OCI-M2 (cell line): ENCODE data around the gene MEGF6.
"Not testable (repeated sequence)": the region's sequence is repeated elsewhere in the genome, so short reads cannot be mapped to it uniquely, and the experiment has no call there.

Experiments
- DNase-seq: peaks from one replicate; lab custom pipeline; 2025; ENCODE audit not compliant: unreplicated experiment; lab: John Stamatoyannopoulos, UW

MEGF6 gene

GRCh38 chr1:3594706-3595377 is 16.5 kb downstream of the MEGF6 start:
- DNase-seq = no peak

GRCh38 chr1:3593745-3594144 is 17.6 kb downstream of the MEGF6 start:
- DNase-seq = no peak

GRCh38 chr1:3593334-3593733 is 18.0 kb downstream of the MEGF6 start:
- DNase-seq = no peak

GRCh38 chr1:3590951-3591865 is 20.1 kb downstream of the MEGF6 start:
- DNase-seq = no peak

GRCh38 chr1:3590139-3590763 is 21.1 kb downstream of the MEGF6 start:
- no peak for DNase-seq

GRCh38 chr1:3588395-3588794 is 22.9 kb downstream of the MEGF6 start:
- DNase-seq = no peak

GRCh38 chr1:3586986-3587759 is 24.1 kb downstream of the MEGF6 start:
- no peak for DNase-seq

GRCh38 chr1:3585940-3586568 is 25.3 kb downstream of the MEGF6 start:
- no peak for DNase-seq

GRCh38 chr1:3585353-3585868 is 25.9 kb downstream of the MEGF6 start:
- not testable (repeated sequence) for DNase-seq

GRCh38 chr1:3584915-3585314 is 26.4 kb downstream of the MEGF6 start:
- no peak for DNase-seq

- not testable (repeated sequence) for DNase-seq
These were observed 27.6 kb downstream of the MEGF6 start for GRCh38 chr1:3583751-3584150.

GRCh38 chr1:3581296-3582036 is 29.8 kb downstream of the MEGF6 start:
- no peak for DNase-seq

- no peak for DNase-seq
These were observed 31.1 kb downstream of the MEGF6 start for GRCh38 chr1:3580231-3580630.

GRCh38 chr1:3579626-3580025 is 31.7 kb downstream of the MEGF6 start:
- DNase-seq = no peak

- no peak for DNase-seq
These were observed 32.4 kb downstream of the MEGF6 start for GRCh38 chr1:3578906-3579305.

GRCh38 chr1:3578433-3578805 is 32.9 kb downstream of the MEGF6 start:
- DNase-seq = no peak

GRCh38 chr1:3577711-3578432 is 33.4 kb downstream of the MEGF6 start:
- DNase-seq = no peak

GRCh38 chr1:3577300-3577699 is 34.0 kb downstream of the MEGF6 start:
- no peak for DNase-seq

GRCh38 chr1:3575993-3576392 is 35.3 kb downstream of the MEGF6 start:
- no peak for DNase-seq
